ENCODE results near the gene FMR1. TPM values are rescaled to one million over a fixed set of nuclear protein-coding genes. Genes with fewer than 3 reads are reported as not detected.

Gene FMR1
- total and polyA plus RNA-seq, 2 donors (not counting 3 experiments of a cell fraction or from before 2014, with no cell fraction given) = 8.8 to 36.4 TPM

DNA sequence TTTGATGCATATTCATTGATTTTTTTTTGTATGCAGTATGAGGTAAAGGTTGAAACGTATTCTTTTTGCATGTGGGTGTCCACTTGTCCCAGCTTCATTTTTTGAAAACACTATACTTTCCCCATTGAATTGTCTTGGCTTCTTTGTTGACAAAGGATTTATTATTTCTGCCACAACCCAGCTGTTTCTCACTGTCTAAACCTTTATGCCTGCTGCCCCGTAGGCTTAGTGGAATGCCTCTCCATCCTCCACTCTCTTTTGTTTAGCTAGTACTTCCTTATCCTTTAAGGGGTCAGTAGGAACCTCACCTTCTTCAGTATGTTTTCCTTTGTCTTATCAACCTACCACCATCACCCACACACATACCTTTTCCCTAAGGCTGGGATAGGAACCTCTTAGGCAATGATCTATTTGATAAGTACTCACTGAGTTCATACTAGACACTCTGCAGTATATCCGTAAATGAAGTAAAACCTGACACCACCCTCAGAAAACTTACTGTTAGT is 8.5 kb downstream of the FMR1 start:
- TF ChIP-seq, protein P1, sequence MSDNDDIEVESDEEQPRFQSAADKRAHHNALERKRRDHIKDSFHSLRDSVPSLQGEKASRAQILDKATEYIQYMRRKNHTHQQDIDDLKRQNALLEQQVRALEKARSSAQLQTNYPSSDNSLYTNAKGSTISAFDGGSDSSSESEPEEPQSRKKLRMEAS (IDR thresholded peaks at IDR 0.05; ENCODE audit: insufficient read depth, insufficient read length) = no peak
- FAIRE-seq (no peak), DNase-seq (ENCODE audit: low read depth, low spot score) (no peak)
- CTCF ChIA-PET = no interaction called here
- Histone ChIP-seq H4K20me1 (replicated peaks; ENCODE audit: control insufficient read depth, extremely low read depth, insufficient read depth, low read length) (peaks cover 4% of the 10 kb centered on the region), H3K4me3 (replicated peaks in 1 of 3; ENCODE audit: insufficient read depth in 1 of 3, low read depth in 1 of 3, low read length in 3 of 3) (no peak overlapping the region), H3K4me1 (ENCODE audit: control insufficient read depth, extremely low read depth, insufficient read depth, low read length) (peaks cover 11% of the 10 kb centered on the region), H3K4me2 (ENCODE audit: insufficient read depth, low read length) (no peak overlapping the region), H3K9me3 (replicated peaks; ENCODE audit: control insufficient read depth, insufficient read depth, low read length) (no peaks in the 10 kb centered on the region), H3K36me3 (ENCODE audit: control insufficient read depth in 2 of 2, extremely low read depth in 1 of 2, insufficient read depth in 2 of 2, low read length in 2 of 2) (no peaks in the 10 kb centered on the region), H3K9ac (replicated peaks; ENCODE audit: extremely low read depth, insufficient read depth, low read length) (no peak overlapping the region), H3K9me1 (replicated peaks; ENCODE audit: control insufficient read depth, extremely low read depth, insufficient read depth, low read length) (no peaks in the 10 kb centered on the region), H3K79me2 (ENCODE audit: control insufficient read depth, insufficient read depth, low read length) (peaks cover 51% of the 10 kb centered on the region), H3K27me3 (ENCODE audit: control insufficient read depth in 2 of 2, insufficient read depth in 2 of 2, low read length in 2 of 2) (no peaks in the 10 kb centered on the region), H2AFZ (ENCODE audit: low read depth, low read length) (no peak overlapping the region), H3K27ac (ENCODE audit: insufficient read depth, low read depth, low read length) (no peak overlapping the region)
- dilution Hi-C loops (cut with MboI; ENCODE audit: extremely low pct_ligation_motif_present, low sequenced_read_pairs) (no loop called here), intact Hi-C loops (cut with micrococcal nuclease) (no loop called here)
- POLR2A ChIA-PET = no interaction called here
- BruUV-seq (replicated peaks) = no TSS peak

DNA sequence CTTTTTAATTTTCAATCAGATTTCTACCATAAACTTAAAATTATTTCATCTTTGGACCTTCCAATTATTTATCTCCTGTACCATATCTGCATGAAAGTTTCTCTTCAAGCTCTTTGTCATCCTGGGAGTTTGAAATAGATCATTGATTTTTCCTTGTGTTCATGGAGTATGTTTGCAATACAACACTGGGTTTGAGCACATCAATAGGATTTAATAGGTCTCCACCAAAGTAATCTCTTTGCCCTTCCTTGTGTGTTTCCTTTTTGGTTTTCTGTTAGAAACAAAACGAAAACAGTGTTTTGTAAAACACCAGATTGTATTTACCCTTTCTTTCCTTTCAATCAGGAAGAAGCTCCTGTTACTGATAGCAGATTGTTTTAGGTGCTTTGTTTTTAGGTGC is 11.9 kb downstream of the FMR1 start:
- no TSS peak for BruUV-seq (replicated peaks)
- CTCF ChIA-PET = no interaction called here
- no peaks in the 10 kb centered on the region for H3K9me1 ChIP-seq (replicated peaks; ENCODE audit: control insufficient read depth, extremely low read depth, insufficient read depth, low read length)

More for the DNA sequence above, 11.9 kb downstream of the FMR1 start:
- H3K4me2 ChIP-seq (ENCODE audit: insufficient read depth, low read length) = no peak overlapping the region
- no peaks in the 10 kb centered on the region for H3K9me3 ChIP-seq (replicated peaks; ENCODE audit: control insufficient read depth, insufficient read depth, low read length)
- no peak overlapping the region for H3K4me3 ChIP-seq (replicated peaks in 1 of 3; ENCODE audit: insufficient read depth in 1 of 3, low read depth in 1 of 3, low read length in 3 of 3)
- DNase-seq (ENCODE audit: low read depth, low spot score) (no peak), FAIRE-seq (peak; percentile 8)
- H2AFZ ChIP-seq (ENCODE audit: low read depth, low read length) = no peak overlapping the region
- POLR2A ChIA-PET = no interaction called here
- TF ChIP-seq, protein P1 (IDR thresholded peaks at IDR 0.05; ENCODE audit: insufficient read depth, insufficient read length) = no peak
- TF ChIP-seq, protein P2, sequence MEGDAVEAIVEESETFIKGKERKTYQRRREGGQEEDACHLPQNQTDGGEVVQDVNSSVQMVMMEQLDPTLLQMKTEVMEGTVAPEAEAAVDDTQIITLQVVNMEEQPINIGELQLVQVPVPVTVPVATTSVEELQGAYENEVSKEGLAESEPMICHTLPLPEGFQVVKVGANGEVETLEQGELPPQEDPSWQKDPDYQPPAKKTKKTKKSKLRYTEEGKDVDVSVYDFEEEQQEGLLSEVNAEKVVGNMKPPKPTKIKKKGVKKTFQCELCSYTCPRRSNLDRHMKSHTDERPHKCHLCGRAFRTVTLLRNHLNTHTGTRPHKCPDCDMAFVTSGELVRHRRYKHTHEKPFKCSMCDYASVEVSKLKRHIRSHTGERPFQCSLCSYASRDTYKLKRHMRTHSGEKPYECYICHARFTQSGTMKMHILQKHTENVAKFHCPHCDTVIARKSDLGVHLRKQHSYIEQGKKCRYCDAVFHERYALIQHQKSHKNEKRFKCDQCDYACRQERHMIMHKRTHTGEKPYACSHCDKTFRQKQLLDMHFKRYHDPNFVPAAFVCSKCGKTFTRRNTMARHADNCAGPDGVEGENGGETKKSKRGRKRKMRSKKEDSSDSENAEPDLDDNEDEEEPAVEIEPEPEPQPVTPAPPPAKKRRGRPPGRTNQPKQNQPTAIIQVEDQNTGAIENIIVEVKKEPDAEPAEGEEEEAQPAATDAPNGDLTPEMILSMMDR (IDR thresholded peaks at IDR 0.05; ENCODE audit: extremely low read depth in 1 of 2, insufficient read depth in 1 of 2, low read depth in 1 of 2, low read length in 2 of 2) = no peak
- TF ChIP-seq POLR2A (IDR thresholded peaks at IDR 0.05; ENCODE audit: low read depth, low read length) (no peak), EZH2 (IDR thresholded peaks at IDR 0.05; ENCODE audit: borderline replicate concordance, low read depth, low read length, severe bottlenecking) (no peak)
- intact Hi-C loops (cut with micrococcal nuclease) (no loop called here), dilution Hi-C loops (cut with MboI; ENCODE audit: extremely low pct_ligation_motif_present, low sequenced_read_pairs) (no loop called here)
- H3K36me3 ChIP-seq (ENCODE audit: control insufficient read depth in 2 of 2, extremely low read depth in 1 of 2, insufficient read depth in 2 of 2, low read length in 2 of 2) = no peaks in the 10 kb centered on the region
- H3K27ac ChIP-seq (ENCODE audit: insufficient read depth, low read depth, low read length) = no peak overlapping the region
- H3K79me2 ChIP-seq (ENCODE audit: control insufficient read depth, insufficient read depth, low read length) = peaks cover 27% of the 10 kb centered on the region
- peaks cover 1% of the 10 kb centered on the region for H3K4me1 ChIP-seq (ENCODE audit: control insufficient read depth, extremely low read depth, insufficient read depth, low read length)
- H3K27me3 ChIP-seq (ENCODE audit: control insufficient read depth in 2 of 2, insufficient read depth in 2 of 2, low read length in 2 of 2) = no peaks in the 10 kb centered on the region
- H3K9ac ChIP-seq (replicated peaks; ENCODE audit: extremely low read depth, insufficient read depth, low read length) = no peak overlapping the region
- no peaks in the 10 kb centered on the region for H4K20me1 ChIP-seq (replicated peaks; ENCODE audit: control insufficient read depth, extremely low read depth, insufficient read depth, low read length)
